CD4-positive, alpha-beta T cell treated with Interleukin-10 for 1 hour (primary cell): Measurements from ENCODE around the gene TAF12.
"Not testable (repeated sequence)": the region's sequence is repeated elsewhere in the genome, so short reads cannot be mapped to it uniquely, and the experiment has no call there.

Experiments used
- DNase-seq: peaks from one replicate; pipeline ENCODE4 v3.0.0-alpha.2; 2020

The TAF12 gene, protein sequence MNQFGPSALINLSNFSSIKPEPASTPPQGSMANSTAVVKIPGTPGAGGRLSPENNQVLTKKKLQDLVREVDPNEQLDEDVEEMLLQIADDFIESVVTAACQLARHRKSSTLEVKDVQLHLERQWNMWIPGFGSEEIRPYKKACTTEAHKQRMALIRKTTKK

DNA sequence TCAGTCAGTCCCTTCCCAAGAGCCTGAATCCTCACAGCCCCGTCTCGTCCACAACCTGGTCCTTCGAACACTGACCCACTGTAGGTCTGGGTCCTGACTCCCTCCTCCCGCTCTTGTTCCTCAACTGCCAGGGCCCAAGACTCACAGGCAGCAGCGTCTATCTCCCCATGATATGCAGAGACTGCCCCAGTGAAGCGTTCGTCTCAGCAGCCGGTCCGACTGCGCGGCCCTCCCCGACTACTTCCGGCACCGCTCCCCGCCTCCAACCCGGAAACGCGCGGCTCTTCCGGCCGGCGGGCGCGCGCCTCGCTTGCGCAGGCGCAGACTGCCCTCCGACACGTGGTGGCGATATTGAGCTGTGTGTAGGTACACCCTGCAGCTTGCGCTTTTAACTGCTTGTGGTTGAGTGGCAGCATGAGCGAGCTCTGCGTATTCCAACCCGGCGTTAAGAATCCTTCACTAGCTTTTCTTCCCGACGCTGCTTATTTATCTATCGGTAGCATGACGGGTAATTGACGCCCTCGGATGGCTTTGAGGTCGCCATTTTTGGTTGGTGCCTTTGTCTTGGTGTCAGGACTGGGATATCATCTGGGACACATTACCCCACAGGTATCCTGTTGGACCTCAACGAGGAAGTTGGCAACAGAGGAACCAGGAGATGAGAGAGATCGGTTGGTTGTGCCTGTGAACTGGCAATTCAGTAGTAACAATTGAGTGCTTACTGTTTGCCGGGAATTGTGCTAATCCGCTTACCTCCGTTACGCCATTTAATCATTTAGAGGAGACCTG, at the start of gene TAF12:
Gene TAF12, minus strand, starts transcription at position 221 of the 789 bp plus-strand sequence. CDS start 20,986 bp downstream, outside the sequence.
- DNase-seq: peak; percentile 97

DNA sequence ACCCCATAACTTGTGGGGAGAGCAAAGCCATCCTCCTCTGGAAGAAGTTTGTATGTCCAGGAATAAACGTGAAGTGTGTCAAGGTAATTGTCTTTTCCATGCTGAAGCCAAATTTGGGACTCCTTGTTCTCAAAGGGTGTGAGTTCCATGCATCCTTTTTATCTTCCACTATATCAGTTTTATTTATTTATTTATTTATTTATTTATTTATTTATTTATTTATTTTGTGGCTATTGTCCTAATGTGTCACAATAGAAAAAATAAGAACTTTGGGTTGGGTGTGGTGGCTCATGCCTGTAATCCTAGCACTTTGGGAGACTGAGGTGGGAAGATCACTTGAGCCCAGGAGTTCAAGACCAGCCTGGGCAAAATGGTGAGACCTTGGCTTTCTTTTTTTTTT, 48.8 kb upstream of the TAF12 start:
- DNase-seq: not testable (repeated sequence)

DNA sequence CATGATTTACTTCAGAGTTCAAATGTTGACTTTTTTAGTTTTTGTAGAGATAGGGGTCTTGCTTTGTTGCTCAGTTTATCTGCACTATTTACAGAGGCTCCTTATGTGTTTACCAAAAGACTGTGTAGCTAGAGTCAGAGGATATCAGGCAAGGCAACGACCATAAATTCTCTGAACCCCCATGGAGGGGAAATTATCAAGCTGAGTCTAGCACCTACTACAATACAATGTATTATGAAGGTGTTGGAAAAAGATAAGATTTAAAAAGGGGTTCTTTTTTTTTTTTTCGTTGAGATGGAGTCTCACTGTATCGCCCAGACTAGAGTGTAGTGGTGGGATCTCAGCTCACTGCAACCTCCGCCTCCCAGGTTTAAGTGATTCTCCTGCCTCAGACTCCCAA, 42.1 kb upstream of the TAF12 start:
- DNase-seq: no peak

DNA sequence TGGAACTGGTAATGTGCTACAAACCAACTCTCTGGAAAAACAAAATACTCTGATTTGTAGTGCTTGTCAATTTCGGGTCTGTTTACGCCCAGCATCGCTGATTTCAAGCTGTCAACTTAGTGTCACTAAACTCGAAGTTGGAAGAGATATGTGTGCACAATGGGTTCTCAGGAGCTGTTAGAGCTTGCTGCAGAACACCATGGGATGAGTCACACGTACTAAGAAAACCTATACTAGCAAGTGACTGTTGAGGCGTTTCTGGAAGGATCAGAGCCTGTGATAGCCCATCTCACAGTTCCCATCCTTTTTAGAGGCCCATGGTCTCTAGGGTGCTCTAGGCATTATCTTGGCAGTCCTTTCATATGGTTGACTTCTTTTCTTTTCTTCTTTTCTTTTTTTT, 40.0 kb upstream of the TAF12 start:
- DNase-seq: no peak

DNA sequence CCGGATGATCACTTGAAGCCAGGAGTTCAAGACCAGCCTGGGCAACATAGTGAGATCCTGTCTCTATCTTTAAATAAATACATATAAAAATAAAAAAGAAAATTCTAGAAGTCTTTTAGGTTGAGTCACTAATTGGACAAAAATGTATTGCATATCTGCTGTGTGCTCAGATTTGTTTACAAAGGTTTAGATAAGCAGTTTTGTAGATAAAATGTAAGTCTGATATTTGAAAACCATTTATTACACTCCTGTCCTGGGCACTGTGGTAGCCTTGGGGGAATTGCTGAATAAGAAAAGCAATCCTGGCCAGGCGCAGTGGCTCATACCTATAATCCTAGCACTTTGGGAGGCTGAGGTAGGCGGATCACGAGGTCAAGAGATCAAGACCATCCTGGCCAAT, 37.3 kb upstream of the TAF12 start:
- no peak for DNase-seq

DNA sequence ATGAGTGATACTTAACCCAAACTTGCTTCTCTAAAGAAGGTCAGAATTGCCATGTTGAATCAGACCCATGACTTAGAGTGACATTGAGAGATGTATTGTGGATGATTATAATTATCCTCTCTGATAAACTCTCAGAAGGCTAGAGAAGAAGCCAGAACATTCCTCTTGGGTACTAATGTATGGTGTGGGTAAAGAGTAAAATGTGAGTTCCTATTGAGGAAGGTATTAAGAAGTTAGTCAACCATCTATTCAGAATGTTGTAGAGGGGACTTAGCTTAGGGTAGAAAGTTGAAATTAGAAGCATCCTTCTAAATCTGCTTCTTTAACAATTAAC, 33.0 kb upstream of the TAF12 start:
- DNase-seq: no peak

DNA sequence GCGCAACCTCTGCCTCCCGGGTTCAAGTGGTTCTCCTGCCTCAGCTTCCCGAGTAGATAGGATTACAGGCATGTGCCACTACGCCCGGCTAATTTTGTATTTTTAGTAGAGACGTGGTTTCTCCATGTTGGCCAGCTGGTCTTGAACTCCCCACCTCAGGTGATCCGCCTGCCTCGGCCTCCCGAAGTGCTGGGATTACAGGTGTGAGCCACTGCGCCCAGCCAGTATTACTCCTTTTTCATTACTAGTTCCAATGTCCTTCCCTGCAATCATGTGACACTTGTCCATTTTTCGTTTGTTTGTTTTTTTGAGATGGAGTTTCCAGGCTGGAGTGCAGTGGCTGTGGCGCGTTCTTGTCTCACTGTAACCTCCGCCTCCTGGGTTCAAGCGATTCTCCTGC, 30.1 kb upstream of the TAF12 start:
- not testable (repeated sequence) for DNase-seq

DNA sequence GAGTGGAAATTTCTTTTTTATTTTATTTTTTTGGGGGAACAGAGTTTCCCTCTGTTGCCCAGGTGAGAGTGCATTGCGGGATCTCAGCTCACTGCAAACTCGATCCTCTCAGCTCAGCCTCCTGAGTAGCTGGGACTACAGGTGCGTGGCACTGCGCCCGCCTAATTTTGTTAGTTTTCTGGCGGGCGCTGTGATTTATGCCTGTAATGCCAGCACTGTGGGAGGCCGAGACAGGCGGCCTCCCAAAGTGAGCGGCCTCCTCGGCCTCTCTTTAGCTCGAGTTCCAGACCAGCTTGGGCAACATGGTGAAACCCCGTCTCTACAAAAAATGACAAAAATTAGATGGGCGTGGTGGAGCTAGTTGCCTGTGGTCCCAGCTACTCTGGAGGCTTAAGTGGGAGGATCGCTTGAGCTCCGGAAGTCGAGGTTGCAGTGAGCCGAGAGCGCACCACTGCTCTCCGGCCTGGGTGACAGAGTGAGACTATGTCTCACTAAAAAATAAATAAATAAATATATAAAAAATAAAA, 28.4 kb upstream of the TAF12 start:
- no peak for DNase-seq

DNA sequence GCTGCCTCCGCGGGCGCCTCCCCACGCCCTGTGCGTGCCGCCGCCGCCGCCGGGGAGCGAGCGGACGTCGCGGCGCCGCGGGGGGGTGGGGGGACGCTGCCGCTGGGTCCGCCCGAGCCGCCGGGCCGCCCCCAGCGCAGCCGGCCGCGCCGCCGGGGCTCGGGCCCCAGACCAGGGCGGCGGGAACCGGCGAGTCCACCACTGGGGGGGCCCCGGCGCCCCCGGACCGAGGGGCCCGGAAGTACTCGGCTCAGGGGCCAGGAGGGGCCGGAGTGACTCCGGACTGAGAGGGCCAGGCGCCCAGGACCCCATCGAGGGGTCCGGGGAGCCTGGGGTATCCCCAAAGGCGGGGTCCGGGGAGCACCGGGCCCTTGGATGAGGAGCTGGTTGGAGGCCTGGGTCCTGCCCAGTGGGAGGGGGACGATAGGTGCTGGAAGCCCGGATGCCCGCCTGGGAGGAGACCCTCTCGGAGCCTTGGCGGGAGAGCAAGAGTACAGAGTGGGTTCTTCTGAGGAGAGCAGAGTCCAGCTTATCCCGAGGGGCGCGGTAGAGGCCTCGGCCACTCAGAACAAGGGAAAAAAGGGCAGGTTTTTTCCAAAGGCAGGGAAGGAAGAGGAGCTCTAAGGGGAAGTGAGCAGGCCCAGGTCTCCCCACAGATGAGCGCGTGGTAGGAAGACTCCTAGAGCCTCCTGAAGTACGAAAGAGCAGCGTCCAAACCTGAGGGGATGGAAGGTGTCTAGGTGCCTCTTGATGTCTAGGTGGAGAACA, 26.3 kb upstream of the TAF12 start:
- peak; percentile 33 for DNase-seq

DNA sequence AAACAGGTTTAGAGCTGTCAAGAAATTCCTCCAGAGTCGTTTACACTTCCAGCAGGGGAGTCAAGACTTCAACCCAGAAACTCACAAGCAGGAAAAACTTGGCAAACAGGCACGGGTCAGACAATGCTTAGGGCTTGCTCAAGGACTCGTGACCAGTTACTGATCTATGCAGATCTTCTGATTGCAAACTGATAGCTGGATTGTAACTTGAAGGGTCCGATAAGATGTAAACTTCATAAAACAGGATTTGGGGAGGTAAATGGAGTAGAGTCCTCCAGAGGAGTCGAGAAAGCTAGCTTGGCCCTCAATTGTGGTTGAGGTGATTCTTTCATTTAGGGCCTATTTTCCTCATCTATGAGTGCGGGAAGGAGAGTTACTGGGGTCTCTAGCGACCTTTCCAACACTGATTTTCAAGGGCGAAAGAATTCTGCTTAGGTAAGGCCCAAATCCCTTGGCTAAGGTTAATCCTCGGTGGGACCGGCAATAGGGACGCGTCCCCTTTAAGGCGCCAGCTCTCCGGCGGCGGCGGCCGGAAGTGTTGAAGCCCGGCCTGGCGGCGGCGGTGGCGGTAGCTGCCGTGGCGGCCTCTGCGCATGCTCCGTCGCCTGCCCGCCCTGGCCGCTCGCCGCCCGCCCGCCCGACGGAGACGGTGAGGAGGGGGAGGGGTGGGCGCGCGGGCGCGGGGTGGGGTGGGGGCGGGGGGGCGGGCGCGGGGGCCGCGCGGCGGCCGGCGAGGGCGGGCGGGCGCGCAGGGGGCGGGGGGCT, 25.5 kb upstream of the TAF12 start, which contains the start of gene GMEB1:
Gene GMEB1, plus strand, starts transcription at position 594 of the 765 bp plus-strand sequence. CDS start 14,829 bp downstream, outside the sequence.
- DNase-seq: peak; percentile 88

DNA sequence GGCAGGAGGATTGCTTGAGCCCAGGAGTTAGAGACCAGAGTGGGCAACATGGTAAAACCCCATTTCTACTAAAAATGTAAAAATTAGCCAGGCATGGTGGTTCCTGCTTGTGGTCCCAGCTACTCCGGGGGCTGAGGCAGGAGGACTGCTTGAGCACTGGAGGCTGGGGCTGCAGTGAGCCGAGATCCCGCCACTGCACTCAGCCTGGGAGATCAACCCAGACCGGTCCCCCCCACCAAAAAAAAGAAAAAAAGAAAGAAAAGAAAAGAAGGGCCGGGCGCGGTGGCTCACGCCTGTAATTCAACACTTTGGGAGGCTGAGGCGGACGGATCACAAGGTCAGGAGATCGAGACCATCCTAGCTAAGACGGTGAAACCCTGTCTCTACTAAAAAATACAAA, 23.9 kb upstream of the TAF12 start:
- DNase-seq: no peak

DNA sequence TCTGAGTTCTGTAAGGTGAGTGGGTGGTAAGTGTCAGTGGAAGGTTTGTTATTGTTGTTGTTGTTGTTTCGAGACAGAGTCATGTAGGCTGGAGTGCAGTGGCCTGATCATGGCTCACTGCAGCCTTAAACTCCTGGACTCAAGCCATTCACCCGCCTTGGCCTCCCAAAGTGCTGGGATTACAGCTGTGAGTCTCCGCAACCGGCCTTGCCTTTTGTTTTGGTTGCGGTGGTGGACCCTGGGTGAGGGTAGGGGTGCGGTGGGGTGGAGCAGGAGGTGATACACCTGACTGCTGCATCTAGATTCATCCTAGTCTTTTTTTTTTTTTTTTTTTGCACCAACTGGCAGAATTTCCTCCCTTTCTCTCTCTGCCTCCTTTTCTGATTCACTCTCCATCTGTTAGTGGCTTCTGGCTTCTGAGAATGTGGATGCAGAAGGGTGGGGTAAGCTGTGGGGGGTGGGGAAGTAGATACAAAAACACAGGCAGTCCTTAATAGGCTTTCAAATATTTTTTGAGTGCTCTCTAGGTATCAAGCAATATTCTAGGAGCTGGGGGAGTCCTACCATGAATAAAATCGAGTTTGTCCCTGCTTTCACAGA, 21.1 kb upstream of the TAF12 start:
- DNase-seq: no peak

DNA sequence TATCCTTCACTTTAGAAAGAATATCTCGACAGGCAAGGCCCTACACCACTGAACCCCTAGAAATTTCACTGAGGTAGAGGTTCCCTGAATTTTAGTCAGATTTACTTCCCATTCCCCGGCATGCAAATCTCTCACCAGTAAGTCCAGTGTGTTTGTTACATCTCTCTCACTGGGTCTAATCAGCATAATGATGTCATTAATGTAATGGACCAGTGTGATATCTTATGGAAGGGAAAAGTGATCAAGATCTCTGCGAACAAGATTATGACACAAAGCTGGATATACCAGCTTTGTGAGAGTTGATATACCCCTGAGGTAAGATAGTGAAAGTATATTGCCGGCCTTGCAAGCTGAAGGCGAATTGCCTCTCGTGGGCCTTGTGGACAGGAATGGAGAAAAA, 13.5 kb upstream of the TAF12 start:
- no peak for DNase-seq

DNA sequence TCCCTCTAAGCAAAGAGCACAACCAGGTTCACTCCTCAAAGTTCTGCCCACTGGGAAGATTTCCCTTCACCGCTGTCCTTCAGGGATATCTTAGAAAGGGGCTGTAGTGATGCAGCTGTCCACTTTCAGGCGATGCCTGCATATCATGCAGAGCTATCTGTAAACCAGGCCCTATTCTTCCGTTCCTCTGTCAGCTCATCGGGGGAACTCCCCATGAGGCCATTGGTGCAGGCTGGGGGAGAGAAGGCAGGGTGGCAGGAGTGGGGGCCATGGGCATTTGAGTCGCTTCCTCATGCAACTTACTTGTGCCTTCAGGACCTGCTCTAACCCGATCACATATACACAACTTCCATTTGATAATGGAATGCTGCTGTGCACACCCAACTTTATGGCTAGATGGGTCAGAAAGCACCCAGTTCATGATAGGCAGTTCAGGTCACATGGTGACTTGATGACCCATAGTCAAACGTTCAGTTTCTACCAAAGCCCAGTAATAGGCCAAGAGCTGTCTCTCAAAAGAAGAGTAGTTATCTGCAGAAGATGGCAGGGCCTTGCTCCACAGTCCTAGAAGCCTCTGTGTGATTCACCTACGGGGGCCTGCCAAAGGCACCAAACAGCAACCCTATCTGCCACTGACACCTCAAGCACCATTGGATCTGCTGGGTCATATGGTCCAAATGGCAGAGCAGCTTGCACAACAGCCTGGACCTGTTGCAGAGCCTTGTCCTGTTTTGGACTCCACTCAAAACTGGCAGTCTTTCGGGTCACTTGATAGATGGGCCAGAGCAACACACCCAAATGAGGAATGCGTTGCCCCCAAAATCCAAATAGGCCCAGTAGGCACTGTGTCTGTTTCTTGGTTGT, 12.8 kb upstream of the TAF12 start:
- DNase-seq: not testable (repeated sequence)

DNA sequence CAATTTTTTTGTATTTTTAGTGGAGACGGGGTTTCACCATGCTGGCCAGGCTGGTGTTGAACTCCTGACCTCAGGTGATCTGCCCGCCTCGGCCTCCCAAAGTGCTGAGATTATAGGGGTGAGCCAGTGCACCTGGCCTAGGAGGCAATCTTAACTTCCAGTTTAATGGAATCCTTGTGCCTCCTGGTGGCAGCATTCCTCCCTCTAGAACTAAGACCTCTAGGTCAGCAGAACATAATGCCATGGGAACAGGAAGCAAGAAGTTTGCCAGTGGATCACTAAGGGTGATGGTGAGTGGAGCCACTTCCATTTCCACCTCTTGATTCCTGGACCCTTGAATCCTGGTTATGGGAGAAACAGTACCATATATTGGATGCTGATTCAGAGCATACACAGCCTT, 11.0 kb upstream of the TAF12 start:
- peak; percentile 34 for DNase-seq

DNA sequence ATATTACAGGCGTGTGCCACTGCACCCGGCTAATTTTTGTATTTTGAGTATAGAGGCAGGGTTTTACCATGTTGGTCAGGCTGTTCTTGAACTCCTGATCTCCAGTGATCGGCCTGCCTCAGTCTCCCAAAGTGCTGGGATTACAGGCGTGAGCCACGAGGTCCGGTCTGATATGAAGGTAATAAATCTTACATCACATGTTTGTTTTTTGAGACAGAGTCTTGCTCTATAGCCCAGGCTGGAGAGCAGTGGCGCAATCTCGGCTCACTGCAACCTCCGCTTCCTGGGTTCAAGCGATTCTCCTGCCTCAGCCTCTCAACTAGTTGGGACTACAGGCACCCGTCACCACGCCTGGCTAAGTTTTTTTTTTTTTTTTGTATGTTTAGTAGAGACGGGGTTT, 10.2 kb upstream of the TAF12 start:
- DNase-seq: not testable (repeated sequence)

DNA sequence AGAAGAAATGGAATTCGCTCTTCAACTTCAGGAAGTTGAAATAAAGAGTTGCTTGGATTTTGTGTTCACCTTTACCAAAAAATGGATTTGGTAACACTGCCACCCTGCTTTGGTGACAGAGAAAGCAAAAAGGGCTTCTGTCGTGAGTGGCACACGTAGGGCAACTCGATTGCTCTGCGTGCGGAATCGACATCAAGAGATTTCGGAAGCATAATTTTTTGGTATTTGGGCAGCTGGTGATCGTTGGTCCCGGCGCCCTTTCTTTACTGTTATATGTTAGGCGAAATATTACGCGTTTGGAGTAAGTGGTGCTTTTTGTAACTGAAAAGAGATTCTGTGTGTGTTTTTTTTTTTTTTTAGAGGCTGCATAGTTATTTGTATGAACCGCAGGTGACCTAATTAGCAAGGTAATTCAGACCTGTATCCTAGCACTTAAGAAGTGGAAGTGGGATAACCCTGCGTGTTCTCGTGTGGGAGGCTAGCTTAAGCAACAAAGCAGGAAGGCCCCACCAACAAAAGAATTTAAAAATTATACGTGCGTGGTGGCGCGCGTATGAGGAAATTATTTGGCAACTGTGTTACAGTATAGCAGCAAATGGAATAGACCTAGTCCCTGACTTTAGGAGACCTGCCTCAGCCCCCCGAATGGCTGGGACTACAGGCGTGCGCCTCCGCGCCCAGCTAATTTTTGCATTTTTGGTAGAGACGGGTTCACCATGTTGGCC, 5.8 kb upstream of the TAF12 start, which contains the start of gene RNU11:
Gene RNU11, plus strand, starts transcription at position 127 of the 725 bp plus-strand sequence.
- DNase-seq: peak; percentile 95

DNA sequence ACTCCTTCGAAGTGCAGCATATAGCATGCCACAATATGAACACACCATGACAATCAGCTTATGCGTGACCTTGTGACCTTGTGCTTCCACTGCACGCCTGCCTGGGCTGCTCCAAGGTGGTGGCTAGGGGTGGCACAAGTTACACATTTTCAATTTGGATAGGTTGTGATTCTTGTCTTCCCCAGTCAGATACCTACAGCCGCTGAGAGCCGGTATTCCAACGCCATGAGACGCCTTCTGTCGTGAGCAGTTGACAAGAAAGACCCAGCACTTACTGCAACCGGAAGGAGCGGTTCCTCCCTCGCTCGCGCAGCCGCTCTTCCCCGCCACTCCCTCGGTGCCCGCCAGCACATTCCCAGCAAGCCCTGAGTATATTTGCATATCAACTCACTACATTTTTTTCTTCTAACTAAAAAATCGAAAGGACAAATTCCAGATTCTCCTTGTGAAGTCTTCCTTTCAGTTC, 5.2 kb upstream of the TAF12 start:
- DNase-seq: peak; percentile 94

DNA sequence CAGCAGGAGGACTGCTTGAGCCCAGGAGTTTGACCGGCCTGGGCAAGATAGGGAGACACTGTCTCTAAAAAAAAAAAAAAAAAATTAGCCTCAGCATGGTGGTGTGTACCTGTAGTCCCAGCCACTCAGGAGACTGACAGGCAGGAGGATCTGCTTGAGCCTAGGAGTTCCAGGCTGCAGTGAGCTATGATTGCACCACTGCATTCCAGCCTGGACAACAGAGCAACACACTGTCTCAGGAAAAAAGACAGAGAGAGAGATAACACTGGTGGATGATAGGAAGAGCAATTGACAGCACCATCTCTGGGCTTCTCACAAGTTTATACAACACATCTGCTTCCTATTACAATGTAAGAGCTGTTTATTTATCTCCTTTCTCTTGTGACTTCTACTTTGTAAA, 3.2 kb upstream of the TAF12 start:
- no peak for DNase-seq

DNA sequence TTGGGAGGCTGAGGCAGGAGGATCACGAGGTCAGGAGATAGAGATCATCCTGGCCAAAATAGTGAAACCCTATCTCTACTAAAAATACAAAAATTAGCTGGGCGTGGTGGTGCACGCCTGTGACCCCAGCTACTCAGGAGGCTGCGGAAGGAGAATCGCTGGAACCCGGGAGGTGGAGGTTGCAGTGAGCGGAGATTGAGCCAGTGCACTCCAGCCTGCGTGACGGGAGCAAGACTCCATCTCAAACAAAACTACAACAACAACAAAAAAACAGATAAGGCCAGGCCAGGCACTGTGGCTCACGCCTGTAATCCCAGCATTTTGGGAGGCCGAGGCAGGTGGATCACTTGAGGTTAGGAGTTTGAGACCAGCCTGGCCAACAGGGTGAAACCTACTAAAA, 2.5 kb upstream of the TAF12 start:
- DNase-seq: not testable (repeated sequence)
